ENCODE data around the gene UGT3A2. TPM values are rescaled to one million over a fixed set of nuclear protein-coding genes. Genes with fewer than 3 reads are reported as not detected.
"Not testable (repeated sequence)": the region's sequence is repeated elsewhere in the genome, so short reads cannot be mapped to it uniquely, and the experiment has no call there.

The UGT3A2 gene
- total RNA-seq, 1 donor from 2014 or later: 0.86 TPM

DNA sequence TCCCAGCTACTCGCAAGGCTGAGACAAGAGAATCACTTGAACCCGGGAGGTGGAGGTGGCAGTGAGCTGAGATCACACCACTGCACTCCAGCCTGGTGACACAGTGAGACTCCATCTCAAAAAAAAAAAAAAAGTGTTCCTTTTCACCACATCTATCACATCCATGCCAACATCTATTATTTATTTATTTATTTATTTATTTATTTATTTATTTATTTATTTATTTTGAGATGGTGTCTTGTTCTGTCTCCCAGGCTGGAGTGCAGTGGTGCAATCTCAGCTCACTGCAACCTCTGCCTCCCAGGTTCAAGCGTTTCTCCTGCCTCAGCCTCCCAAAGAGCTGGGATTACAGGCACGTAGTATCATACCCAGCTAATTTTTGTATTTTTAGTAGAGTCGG, 47.1 kb downstream of the UGT3A2 start:
- not testable (repeated sequence) for DNase-seq (ENCODE audit: low read depth); FAIRE-seq; H3K9ac ChIP-seq (ENCODE audit: low read length); H2AFZ ChIP-seq (ENCODE audit: low read depth, low read length); H3K4me3 ChIP-seq (ENCODE audit: insufficient read depth, low read depth, low read length); H3K4me2 ChIP-seq (ENCODE audit: low read length); H3K36me3 ChIP-seq (ENCODE audit: insufficient read depth, low read length); H3K27ac ChIP-seq (ENCODE audit: low read depth, low read length); H3K27me3 Mint-ChIP-seq (ENCODE audit: low read depth, unreplicated experiment); H4K20me1 ChIP-seq (ENCODE audit: insufficient read depth, low read length); H3K4me3 Mint-ChIP-seq (ENCODE audit: unreplicated experiment); H3K36me3 Mint-ChIP-seq (ENCODE audit: low read depth, unreplicated experiment); H3K79me2 ChIP-seq (ENCODE audit: insufficient read depth, low read length); H3K9me3 ChIP-seq (ENCODE audit: insufficient read depth, low read depth, low read length); H3K4me1 ChIP-seq (ENCODE audit: insufficient read depth, low read length); H3K27ac Mint-ChIP-seq (ENCODE audit: unreplicated experiment); H3K27me3 ChIP-seq (ENCODE audit: insufficient read depth, low read length)
- peaks cover 15% of the 10 kb centered on the region for H3K4me1 Mint-ChIP-seq (ENCODE audit: low read depth, unreplicated experiment)
- H3K9me3 Mint-ChIP-seq (ENCODE audit: unreplicated experiment): peaks cover 17% of the 10 kb centered on the region

- FAIRE-seq (no peak), DNase-seq (ENCODE audit: low read depth) (no peak)
- peaks cover 11% of the 10 kb centered on the region for H3K9me3 Mint-ChIP-seq (ENCODE audit: unreplicated experiment)
- H3K27me3 Mint-ChIP-seq (ENCODE audit: low read depth, unreplicated experiment): no peaks in the 10 kb centered on the region
- H3K9me3 ChIP-seq (ENCODE audit: insufficient read depth, low read depth, low read length): peaks cover 5% of the 10 kb centered on the region
- no peaks in the 10 kb centered on the region for H3K27me3 ChIP-seq (ENCODE audit: insufficient read depth, low read length)
- no peak overlapping the region for H3K27ac Mint-ChIP-seq (ENCODE audit: unreplicated experiment)
- no peaks in the 10 kb centered on the region for H3K79me2 ChIP-seq (ENCODE audit: insufficient read depth, low read length)
- H3K9ac ChIP-seq (ENCODE audit: low read length): no peak overlapping the region
- H3K4me1 Mint-ChIP-seq (ENCODE audit: low read depth, unreplicated experiment): peaks cover 6% of the 10 kb centered on the region
- no peaks in the 10 kb centered on the region for H4K20me1 ChIP-seq (ENCODE audit: insufficient read depth, low read length)
- no peak overlapping the region for H3K27ac ChIP-seq (ENCODE audit: low read depth, low read length)
- no peak overlapping the region for H3K4me3 ChIP-seq (ENCODE audit: insufficient read depth, low read depth, low read length)
- TF ChIP-seq EZH2 (IDR thresholded peaks at IDR 0.05; ENCODE audit: insufficient read depth, low read length) (no peak), CTCF (IDR thresholded peaks at IDR 0.05; ENCODE audit: insufficient read depth, low read depth, low read length) (no peak)
- H3K4me3 Mint-ChIP-seq (ENCODE audit: unreplicated experiment): no peak overlapping the region
- no peak overlapping the region for H3K4me2 ChIP-seq (ENCODE audit: low read length)
- no peaks in the 10 kb centered on the region for H3K36me3 ChIP-seq (ENCODE audit: insufficient read depth, low read length)
- H2AFZ ChIP-seq (ENCODE audit: low read depth, low read length): no peak overlapping the region
- no peaks in the 10 kb centered on the region for H3K36me3 Mint-ChIP-seq (ENCODE audit: low read depth, unreplicated experiment)
- no peaks in the 10 kb centered on the region for H3K4me1 ChIP-seq (ENCODE audit: insufficient read depth, low read length)
Measured at GRCh38 chr5:36017622-36018021, 49.1 kb downstream of the UGT3A2 start.

DNA sequence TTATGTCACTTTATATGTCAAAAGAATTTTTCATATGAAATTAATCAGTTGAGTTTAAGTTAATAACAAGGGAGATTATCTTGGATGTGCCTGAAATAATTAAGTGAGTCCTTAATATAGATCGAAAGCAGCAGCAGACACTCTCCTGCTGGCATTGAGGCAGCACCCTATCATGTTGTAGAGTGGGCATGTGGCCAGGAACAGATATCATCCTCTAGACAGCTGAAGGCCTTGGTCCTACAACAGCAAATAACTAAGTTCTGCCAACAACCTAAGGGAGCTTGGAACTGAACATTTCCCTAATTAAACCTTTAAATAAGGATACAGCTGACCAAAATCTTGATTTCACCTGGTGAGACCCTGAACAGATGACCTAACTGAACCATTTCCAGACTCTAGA, 49.7 kb downstream of the UGT3A2 start:
- Mint-ChIP-seq H3K27ac (ENCODE audit: unreplicated experiment) (no peak overlapping the region), H3K27me3 (ENCODE audit: low read depth, unreplicated experiment) (no peaks in the 10 kb centered on the region)

More for the DNA sequence above, 49.7 kb downstream of the UGT3A2 start:
- no peak overlapping the region for H3K9ac ChIP-seq (ENCODE audit: low read length)
- no peak overlapping the region for H2AFZ ChIP-seq (ENCODE audit: low read depth, low read length)
- TF ChIP-seq CTCF (IDR thresholded peaks at IDR 0.05; ENCODE audit: insufficient read depth, low read depth, low read length) (no peak), EZH2 (IDR thresholded peaks at IDR 0.05; ENCODE audit: insufficient read depth, low read length) (no peak)
- Mint-ChIP-seq H3K9me3 (ENCODE audit: unreplicated experiment) (peaks cover 13% of the 10 kb centered on the region), H3K4me3 (ENCODE audit: unreplicated experiment) (no peak overlapping the region), H3K36me3 (ENCODE audit: low read depth, unreplicated experiment) (no peaks in the 10 kb centered on the region), H3K4me1 (ENCODE audit: low read depth, unreplicated experiment) (peaks cover 1% of the 10 kb centered on the region)
- H3K27me3 ChIP-seq (ENCODE audit: insufficient read depth, low read length): no peaks in the 10 kb centered on the region
- H3K79me2 ChIP-seq (ENCODE audit: insufficient read depth, low read length): no peaks in the 10 kb centered on the region
- H3K36me3 ChIP-seq (ENCODE audit: insufficient read depth, low read length): no peaks in the 10 kb centered on the region
- H3K4me2 ChIP-seq (ENCODE audit: low read length): no peak overlapping the region
- FAIRE-seq (no peak), DNase-seq (ENCODE audit: low read depth) (no peak)
- no peaks in the 10 kb centered on the region for H3K4me1 ChIP-seq (ENCODE audit: insufficient read depth, low read length)
- peaks cover 5% of the 10 kb centered on the region for H3K9me3 ChIP-seq (ENCODE audit: insufficient read depth, low read depth, low read length)
- no peaks in the 10 kb centered on the region for H4K20me1 ChIP-seq (ENCODE audit: insufficient read depth, low read length)
- H3K4me3 ChIP-seq (ENCODE audit: insufficient read depth, low read depth, low read length): no peak overlapping the region
- H3K27ac ChIP-seq (ENCODE audit: low read depth, low read length): no peak overlapping the region
